SH-SY5Y (cell line): Measurements from ENCODE around the gene COMMD1.

Source experiments
- GATA2 ChIP-seq: IDR thresholded peaks from 2 replicates; pipeline ENCODE4 v1.6.1; 2011; ENCODE audit warnings: mild to moderate bottlenecking, low read depth, low read length
- GATA3 ChIP-seq: IDR thresholded peaks from 2 replicates; pipeline ENCODE4 v1.6.1; 2011; ENCODE audit warnings: low read depth, mild to moderate bottlenecking, low read length, moderate library complexity

Gene COMMD1

GRCh38 chr2:61905372-61906185 lies at the start of gene COMMD1:
COMMD1 (plus strand) TSS chr2:61905674; CDS start chr2:61905679, 5 bp downstream.
- TF ChIP-seq GATA2 (peak; percentile 85), GATA3 (no peak)

GRCh38 chr2:61857224-61857623 lies 48.2 kb upstream of the COMMD1 start:
- no peak for TF ChIP-seq GATA2
- TF ChIP-seq GATA3 = no peak

GRCh38 chr2:61862085-61862484 lies 43.4 kb upstream of the COMMD1 start:
- TF ChIP-seq GATA3 (no peak), GATA2 (no peak)

GRCh38 chr2:61876400-61876799 lies 29.1 kb upstream of the COMMD1 start:
- TF ChIP-seq GATA3 (no peak), GATA2 (no peak)

GRCh38 chr2:61877571-61878245 lies 27.8 kb upstream of the COMMD1 start:
- TF ChIP-seq GATA2 (no peak), GATA3 (no peak)

- TF ChIP-seq GATA2 (no peak), GATA3 (no peak)
Observed at GRCh38 chr2:61878761-61879160, 26.7 kb upstream of the COMMD1 start.

- TF ChIP-seq GATA3 (no peak), GATA2 (no peak)
Observed at GRCh38 chr2:61882850-61883249, 22.6 kb upstream of the COMMD1 start.

- TF ChIP-seq GATA2 (no peak), GATA3 (no peak)
Observed at GRCh38 chr2:61885896-61886603, 19.4 kb upstream of the COMMD1 start.

GRCh38 chr2:61887717-61888266 lies 17.7 kb upstream of the COMMD1 start:
- no peak for TF ChIP-seq GATA2
- TF ChIP-seq GATA3 = no peak

GRCh38 chr2:61888267-61889055 lies 17.0 kb upstream of the COMMD1 start, which contains the start of gene CCT4:
CCT4 (minus strand) TSS chr2:61888656; CDS start chr2:61888507, 149 bp downstream.
- TF ChIP-seq GATA2 (no peak), GATA3 (no peak)

- no peak for TF ChIP-seq GATA2
Observed at GRCh38 chr2:61898810-61899209, 6.7 kb upstream of the COMMD1 start.

GRCh38 chr2:61900281-61900680 lies 5.2 kb upstream of the COMMD1 start:
- TF ChIP-seq GATA3 = no peak

GRCh38 chr2:61906186-61906470 lies 654 bp downstream of the COMMD1 start:
- TF ChIP-seq GATA3 (no peak), GATA2 (no peak)

- TF ChIP-seq GATA2 (no peak), GATA3 (no peak)
Observed at GRCh38 chr2:61909116-61909515, 3.6 kb downstream of the COMMD1 start.
